ENCODE data around the gene SULT6B1.

DNA sequence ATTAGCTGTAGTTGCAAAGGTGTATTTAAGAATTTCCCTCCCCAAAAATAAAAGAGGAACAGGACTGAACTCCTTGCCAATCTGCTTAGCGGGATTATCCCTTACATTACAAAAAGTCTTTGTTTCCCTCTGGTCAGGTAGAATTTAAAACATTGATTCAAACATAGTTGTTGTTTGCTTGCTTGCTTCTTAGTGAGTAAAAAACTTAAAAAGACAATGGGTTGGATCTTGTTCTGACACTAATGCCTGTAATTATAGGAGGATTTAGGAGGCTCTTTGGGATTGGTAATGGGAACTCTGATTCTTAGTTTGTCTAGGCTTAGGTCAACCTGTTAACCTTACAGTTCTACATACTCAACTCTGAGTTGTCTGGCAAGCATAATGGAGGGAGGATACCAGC lies 4.1 kb upstream of the SULT6B1 start:
- TF ChIP-seq GATA2 (IDR thresholded peaks at IDR 0.05; ENCODE audit: low read depth, low read length): no peak
- TF ChIP-seq GATA3 (IDR thresholded peaks at IDR 0.05; ENCODE audit: low read depth, low read length): no peak

Data from SH-SY5Y (cell line).